ENCODE measurements around the gene DGKE. TPM values are rescaled to one million over a fixed set of nuclear protein-coding genes. Genes with fewer than 3 reads are reported as not detected.

The DGKE gene
- total RNA-seq, 1 donor from 2014 or later = 85.0 TPM

- Histone ChIP-seq H3K36me3 (no peaks in the 10 kb centered on the region), H3K27me3 (no peaks in the 10 kb centered on the region), H3K9me3 (no peaks in the 10 kb centered on the region), H3K27ac (no peak overlapping the region), H3K4me1 (no peaks in the 10 kb centered on the region), H3K4me3 (no peak overlapping the region)
- no peak for TF ChIP-seq CTCF (IDR thresholded peaks at IDR 0.05)
- intact Hi-C loops (cut with DNase I) = no loop called here
- no peak for DNase-seq (ENCODE audit: low spot score in 2 of 2)
Measured at GRCh38 chr17:56879280-56879679, 45.3 kb downstream of the DGKE start.

GRCh38 chr17:56880133-56880532 is 46.2 kb downstream of the DGKE start:
- Histone ChIP-seq H3K4me1 (no peaks in the 10 kb centered on the region), H3K9me3 (no peaks in the 10 kb centered on the region), H3K36me3 (no peaks in the 10 kb centered on the region), H3K4me3 (no peak overlapping the region), H3K27ac (no peak overlapping the region), H3K27me3 (no peaks in the 10 kb centered on the region)
- DNase-seq (ENCODE audit: low spot score in 2 of 2) = no peak
- no peak for TF ChIP-seq CTCF (IDR thresholded peaks at IDR 0.05)
- intact Hi-C loops (cut with DNase I) = no loop called here

- Histone ChIP-seq H3K4me3 (no peak overlapping the region), H3K36me3 (no peaks in the 10 kb centered on the region), H3K4me1 (no peaks in the 10 kb centered on the region), H3K9me3 (no peaks in the 10 kb centered on the region), H3K27ac (no peak overlapping the region), H3K27me3 (no peaks in the 10 kb centered on the region)
- no peak for DNase-seq (ENCODE audit: low spot score in 2 of 2)
- intact Hi-C loops (cut with DNase I) = no loop called here
- no peak for TF ChIP-seq CTCF (IDR thresholded peaks at IDR 0.05)
Measured at GRCh38 chr17:56880571-56880970, 46.6 kb downstream of the DGKE start.

- DNase-seq (ENCODE audit: low spot score in 2 of 2) = no peak
- H3K27me3 ChIP-seq = no peaks in the 10 kb centered on the region
- intact Hi-C loops (cut with DNase I) = no loop called here
- no peak overlapping the region for H3K4me3 ChIP-seq
- no peaks in the 10 kb centered on the region for H3K9me3 ChIP-seq
- TF ChIP-seq CTCF (IDR thresholded peaks at IDR 0.05) = no peak
- H3K4me1 ChIP-seq = no peaks in the 10 kb centered on the region
- no peak overlapping the region for H3K27ac ChIP-seq
- H3K36me3 ChIP-seq = no peaks in the 10 kb centered on the region
Measured at GRCh38 chr17:56881685-56882295, 47.8 kb downstream of the DGKE start.

GRCh38 chr17:56883616-56884015 is 49.7 kb downstream of the DGKE start:
- Histone ChIP-seq H3K36me3 (peaks cover 0 to 11% of the 10 kb centered on the region in 2 donors), H3K27ac (no peak overlapping the region), H3K4me1 (no peaks in the 10 kb centered on the region), H3K27me3 (no peaks in the 10 kb centered on the region), H3K4me3 (no peak overlapping the region), H3K9me3 (no peaks in the 10 kb centered on the region)
- no peak for DNase-seq (ENCODE audit: low spot score in 2 of 2)
- intact Hi-C loops (cut with DNase I) = no loop called here
- TF ChIP-seq CTCF (IDR thresholded peaks at IDR 0.05) = no peak

Data from ascending aorta (tissue), 2 donors.